ENCODE data around the gene KCTD10. TPM values are rescaled to one million over a fixed set of nuclear protein-coding genes. Genes with fewer than 3 reads are reported as not detected.

The KCTD10 gene
- total RNA-seq, 1 donor from 2014 or later: 47.4 TPM

DNA sequence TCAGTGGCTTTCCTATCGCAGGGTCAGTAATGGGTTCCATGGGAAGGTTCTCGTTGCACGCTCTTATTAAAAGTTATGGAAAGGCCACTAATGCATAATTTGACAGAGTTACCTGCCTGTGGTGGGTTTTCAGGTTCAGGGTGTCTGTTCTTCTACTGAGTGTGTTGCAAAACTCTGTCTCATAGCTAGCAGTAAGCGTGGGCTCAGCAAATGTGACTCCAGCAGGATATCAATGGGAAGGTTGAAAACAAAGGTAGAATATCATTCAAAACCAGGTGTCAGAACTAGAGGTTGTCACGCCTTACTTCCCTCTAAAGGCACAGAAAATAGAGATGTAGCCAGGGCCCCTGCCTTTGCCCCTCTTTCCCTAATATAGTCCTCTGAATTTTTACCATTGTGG, 25.2 kb upstream of the KCTD10 start:
- no peak overlapping the region for H3K4me3 Mint-ChIP-seq
- TF ChIP-seq, protein P1, sequence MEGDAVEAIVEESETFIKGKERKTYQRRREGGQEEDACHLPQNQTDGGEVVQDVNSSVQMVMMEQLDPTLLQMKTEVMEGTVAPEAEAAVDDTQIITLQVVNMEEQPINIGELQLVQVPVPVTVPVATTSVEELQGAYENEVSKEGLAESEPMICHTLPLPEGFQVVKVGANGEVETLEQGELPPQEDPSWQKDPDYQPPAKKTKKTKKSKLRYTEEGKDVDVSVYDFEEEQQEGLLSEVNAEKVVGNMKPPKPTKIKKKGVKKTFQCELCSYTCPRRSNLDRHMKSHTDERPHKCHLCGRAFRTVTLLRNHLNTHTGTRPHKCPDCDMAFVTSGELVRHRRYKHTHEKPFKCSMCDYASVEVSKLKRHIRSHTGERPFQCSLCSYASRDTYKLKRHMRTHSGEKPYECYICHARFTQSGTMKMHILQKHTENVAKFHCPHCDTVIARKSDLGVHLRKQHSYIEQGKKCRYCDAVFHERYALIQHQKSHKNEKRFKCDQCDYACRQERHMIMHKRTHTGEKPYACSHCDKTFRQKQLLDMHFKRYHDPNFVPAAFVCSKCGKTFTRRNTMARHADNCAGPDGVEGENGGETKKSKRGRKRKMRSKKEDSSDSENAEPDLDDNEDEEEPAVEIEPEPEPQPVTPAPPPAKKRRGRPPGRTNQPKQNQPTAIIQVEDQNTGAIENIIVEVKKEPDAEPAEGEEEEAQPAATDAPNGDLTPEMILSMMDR (conservative IDR thresholded peaks at IDR 0.05): no peak
- DNase-seq (ENCODE audit: extremely low spot score, unreplicated experiment): no peak
- peaks cover 17% of the 10 kb centered on the region for H3K36me3 Mint-ChIP-seq
- no peak overlapping the region for H3K27ac Mint-ChIP-seq
- H3K4me1 Mint-ChIP-seq (ENCODE audit: unreplicated experiment): no peaks in the 10 kb centered on the region
- no peaks in the 10 kb centered on the region for H3K9me3 Mint-ChIP-seq
- H3K27me3 Mint-ChIP-seq: no peaks in the 10 kb centered on the region

DNA sequence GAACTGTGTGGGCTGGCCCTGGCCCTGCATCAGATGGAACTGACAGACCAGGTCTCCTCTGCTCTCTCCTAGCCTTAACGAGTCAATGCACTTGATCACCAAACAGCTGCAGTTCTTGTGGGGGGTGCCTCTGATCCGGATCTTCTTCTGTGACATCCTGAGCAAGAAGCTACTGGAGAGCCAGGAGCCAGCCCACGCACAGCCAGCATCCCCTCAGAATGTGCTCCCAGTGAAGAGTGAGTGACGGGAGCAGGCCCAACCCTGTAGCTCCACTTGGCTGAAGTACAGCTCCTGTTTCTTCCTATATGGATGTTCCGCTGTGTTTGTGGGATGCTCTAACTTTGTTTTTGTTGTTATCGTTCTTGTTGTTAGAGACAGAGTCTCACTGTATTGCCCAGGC, 24.2 kb upstream of the KCTD10 start:
- no peak overlapping the region for H3K4me3 Mint-ChIP-seq
- H3K9me3 Mint-ChIP-seq: no peaks in the 10 kb centered on the region
- H3K27me3 Mint-ChIP-seq: no peaks in the 10 kb centered on the region
- H3K4me1 Mint-ChIP-seq (ENCODE audit: unreplicated experiment): no peaks in the 10 kb centered on the region
- no peak overlapping the region for H3K27ac Mint-ChIP-seq
- TF ChIP-seq, protein P1 (conservative IDR thresholded peaks at IDR 0.05): no peak
- DNase-seq (ENCODE audit: extremely low spot score, unreplicated experiment): no peak
- H3K36me3 Mint-ChIP-seq: peaks cover 22% of the 10 kb centered on the region

DNA sequence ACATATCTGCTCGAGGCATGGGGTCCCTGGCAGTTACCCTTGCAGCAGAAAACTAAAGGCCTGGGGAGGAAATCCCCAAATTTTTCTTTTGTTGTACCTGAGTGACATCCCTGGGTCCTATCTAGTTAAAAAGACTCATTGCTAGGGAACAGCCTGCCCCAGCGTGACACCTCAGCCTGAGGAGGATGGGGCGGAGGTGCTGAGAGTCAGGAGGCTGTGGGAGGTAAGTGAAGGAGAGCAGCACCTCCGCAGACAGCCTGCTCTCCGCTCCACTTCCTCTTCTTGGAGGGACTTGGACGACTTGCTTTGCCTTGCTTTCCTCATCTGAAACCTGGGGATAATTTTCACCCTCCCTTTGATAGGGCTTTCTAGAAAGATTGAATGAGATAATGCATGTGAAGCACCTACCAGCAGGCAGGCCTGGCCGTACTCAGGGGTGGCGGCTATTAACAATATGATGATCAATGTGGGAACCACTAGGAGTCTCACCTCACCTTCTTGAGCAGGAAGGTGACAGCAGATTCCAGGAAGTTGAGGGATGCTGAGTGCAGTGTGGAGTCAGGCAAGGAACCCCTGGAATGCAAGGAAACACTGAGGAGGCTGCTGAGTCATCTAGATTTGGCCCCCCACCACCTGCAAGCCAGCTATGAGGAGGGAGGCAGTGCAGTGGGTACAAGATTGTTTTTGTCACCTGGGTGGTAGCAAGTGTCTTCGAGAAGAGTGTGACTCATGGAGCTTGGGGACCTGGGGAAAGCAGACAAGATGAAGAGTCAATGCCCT, 23.5 kb upstream of the KCTD10 start:
- Mint-ChIP-seq H3K36me3 (peaks cover 29% of the 10 kb centered on the region), H3K9me3 (no peaks in the 10 kb centered on the region), H3K4me1 (ENCODE audit: unreplicated experiment) (no peaks in the 10 kb centered on the region), H3K27ac (no peak overlapping the region), H3K4me3 (no peak overlapping the region), H3K27me3 (no peaks in the 10 kb centered on the region)
- no peak for DNase-seq (ENCODE audit: extremely low spot score, unreplicated experiment)
- TF ChIP-seq, protein P1 (conservative IDR thresholded peaks at IDR 0.05): no peak

DNA sequence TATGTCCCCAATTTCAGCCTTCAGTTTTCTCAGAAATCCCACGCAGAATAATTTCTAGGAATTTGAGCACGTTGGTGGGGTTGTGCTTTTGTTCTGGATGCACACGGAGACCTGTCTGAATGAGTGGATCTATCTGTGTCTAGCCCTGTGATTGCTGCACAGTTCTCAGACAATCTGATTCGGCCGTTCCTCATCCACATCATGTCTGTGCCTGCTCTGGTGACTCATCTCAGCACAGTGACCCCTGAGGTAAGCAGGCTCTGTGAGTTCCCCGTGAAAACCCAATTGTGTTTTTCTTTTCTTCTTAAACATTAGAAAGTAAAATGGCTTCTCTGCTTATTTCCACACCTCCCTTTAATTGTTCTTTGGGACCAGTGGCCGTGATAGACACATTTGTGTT, 20.6 kb upstream of the KCTD10 start:
- no peak for DNase-seq (ENCODE audit: extremely low spot score, unreplicated experiment)
- TF ChIP-seq, protein P1 (conservative IDR thresholded peaks at IDR 0.05): no peak
- Mint-ChIP-seq H3K27ac (peak overlapping the region; percentile 15), H3K36me3 (peaks cover 33% of the 10 kb centered on the region), H3K9me3 (no peaks in the 10 kb centered on the region), H3K4me1 (ENCODE audit: unreplicated experiment) (no peaks in the 10 kb centered on the region), H3K4me3 (no peak overlapping the region), H3K27me3 (no peaks in the 10 kb centered on the region)

DNA sequence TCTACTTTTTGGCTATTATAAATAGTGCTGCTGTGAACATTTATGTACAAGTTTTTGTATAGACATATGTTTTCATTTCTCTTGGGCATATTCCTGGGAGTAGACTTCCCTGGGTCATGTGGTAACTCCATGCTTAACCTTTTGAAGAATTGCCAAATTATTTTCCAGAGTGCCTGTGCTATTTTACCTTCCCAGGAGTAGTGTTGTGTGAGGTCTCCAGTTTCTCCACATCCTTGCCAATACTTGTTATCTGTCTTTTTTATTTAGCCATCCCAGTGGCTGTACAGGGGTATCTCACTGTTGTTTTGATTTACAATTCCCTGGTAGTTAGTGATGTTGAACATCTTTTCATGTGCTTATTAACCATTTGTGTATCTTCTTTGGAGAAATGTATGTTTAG, 19.2 kb upstream of the KCTD10 start:
- no peak for DNase-seq (ENCODE audit: extremely low spot score, unreplicated experiment)
- H3K9me3 Mint-ChIP-seq: no peaks in the 10 kb centered on the region
- no peaks in the 10 kb centered on the region for H3K27me3 Mint-ChIP-seq
- no peak overlapping the region for H3K4me3 Mint-ChIP-seq
- TF ChIP-seq, protein P1 (conservative IDR thresholded peaks at IDR 0.05): no peak
- H3K4me1 Mint-ChIP-seq (ENCODE audit: unreplicated experiment): no peaks in the 10 kb centered on the region
- H3K27ac Mint-ChIP-seq: no peak overlapping the region
- peaks cover 33% of the 10 kb centered on the region for H3K36me3 Mint-ChIP-seq

Data from type B pancreatic cell (in vitro differentiated cells).